Midbrain (tissue), 1 donor: ENCODE data around the gene TLDC2.
"Not testable (repeated sequence)": the region's sequence is repeated elsewhere in the genome, so short reads cannot be mapped to it uniquely, and the experiment has no call there.

Source experiments
- DNase-seq: peaks from one replicate; lab custom pipeline; 2025; lab: John Stamatoyannopoulos, UW

The TLDC2 gene

GRCh38 chr20:36866681-36867495 is 9.1 kb upstream of the TLDC2 start:
- DNase-seq = no peak

GRCh38 chr20:36871640-36872570 is 4.0 kb upstream of the TLDC2 start:
- DNase-seq = no peak

DNA sequence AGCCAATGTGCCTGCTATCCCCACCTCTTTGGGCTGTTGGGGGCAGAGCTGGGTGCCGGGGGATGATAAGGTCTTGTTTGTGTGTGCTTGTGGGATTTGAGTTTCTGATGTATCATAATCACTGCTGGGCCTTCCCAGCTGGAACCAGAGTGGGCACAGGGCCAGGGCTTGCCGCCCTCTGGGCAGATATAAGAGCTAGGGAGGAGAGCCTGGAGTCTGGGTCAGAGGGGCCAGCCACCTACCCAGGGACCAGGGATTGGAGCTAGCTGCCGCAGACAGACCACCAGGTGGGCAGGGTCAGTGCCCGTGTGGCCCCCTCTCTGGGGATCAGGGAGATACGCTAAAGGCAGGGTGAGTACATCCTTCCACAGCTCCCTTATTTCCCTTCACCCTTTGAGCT is 3.1 kb upstream of the TLDC2 start:
- DNase-seq = no peak

DNA sequence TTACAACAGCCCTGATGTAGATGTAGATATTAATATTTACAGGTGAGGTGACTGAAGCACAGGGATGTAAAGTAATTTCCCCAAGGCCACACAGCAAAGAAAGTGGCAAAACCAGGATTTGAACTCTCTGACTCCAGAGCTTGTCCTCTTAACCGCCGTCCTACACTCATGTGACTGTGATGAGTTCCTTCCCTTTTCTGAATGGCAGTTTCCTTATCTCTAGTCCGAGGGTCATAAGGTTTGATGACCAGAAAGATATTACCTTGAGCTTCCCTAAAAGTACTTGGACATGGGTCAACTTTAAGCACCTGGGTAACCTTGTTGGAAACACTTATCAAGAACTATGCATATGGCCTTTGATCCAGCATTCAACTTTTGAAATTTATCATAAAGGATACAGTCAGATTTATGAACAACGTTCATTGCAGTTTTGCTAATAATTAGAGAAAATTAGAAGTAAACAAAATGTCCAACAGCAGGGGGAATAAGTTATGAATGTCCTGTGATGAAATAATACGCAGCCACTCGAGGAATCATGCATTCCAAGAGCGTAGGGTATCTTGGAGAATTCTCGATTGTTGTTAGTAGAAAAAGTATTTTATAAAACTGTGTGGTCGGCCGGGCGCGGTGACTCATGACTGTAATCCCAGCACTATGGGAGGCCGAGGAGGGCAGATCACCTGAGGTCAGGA is 2.3 kb upstream of the TLDC2 start:
- DNase-seq = no peak

GRCh38 chr20:36875093-36875492 is 845 bp upstream of the TLDC2 start:
- DNase-seq = not testable (repeated sequence)

DNA sequence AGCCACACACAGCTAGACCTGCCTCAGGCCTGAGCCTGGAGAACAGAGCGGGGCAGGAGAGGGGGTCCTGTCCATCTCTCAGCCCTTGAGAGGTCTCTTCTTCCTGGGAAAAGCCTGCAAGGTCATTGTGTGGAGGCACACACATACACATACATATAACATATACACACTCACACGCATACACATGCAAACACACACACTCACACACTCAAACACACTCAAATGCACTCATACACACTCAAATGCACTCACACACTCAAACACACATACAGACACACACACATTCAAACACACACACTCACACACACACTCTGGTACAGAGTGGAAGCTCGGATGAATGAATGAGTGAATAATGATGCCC is 515 bp downstream of the TLDC2 start:
- no peak for DNase-seq

GRCh38 chr20:36878941-36879340 is 3.0 kb downstream of the TLDC2 start:
- no peak for DNase-seq

- no peak for DNase-seq
These were observed 4.9 kb downstream of the TLDC2 start for GRCh38 chr20:36880741-36881250.

GRCh38 chr20:36881331-36881730 is 5.4 kb downstream of the TLDC2 start:
- no peak for DNase-seq

DNA sequence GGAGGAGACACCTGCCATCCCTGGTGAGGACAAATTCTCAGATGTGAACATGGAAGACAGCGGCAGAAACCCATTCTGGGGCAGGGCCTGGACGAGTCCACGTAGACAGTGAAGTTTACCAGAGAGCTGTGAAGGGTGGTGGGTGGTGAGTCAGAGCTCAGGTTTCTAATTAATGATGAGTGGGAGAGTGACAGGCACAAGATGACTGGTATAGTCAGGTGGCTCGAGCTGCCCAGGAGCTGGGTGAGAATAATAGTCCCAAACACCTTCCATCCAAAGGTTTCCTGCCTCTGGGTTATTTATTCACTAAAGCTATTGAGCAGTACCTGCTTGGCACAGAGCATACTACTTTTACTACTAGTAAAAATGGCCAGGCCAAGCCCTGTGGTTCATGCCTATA is 6.0 kb downstream of the TLDC2 start:
- DNase-seq = no peak

DNA sequence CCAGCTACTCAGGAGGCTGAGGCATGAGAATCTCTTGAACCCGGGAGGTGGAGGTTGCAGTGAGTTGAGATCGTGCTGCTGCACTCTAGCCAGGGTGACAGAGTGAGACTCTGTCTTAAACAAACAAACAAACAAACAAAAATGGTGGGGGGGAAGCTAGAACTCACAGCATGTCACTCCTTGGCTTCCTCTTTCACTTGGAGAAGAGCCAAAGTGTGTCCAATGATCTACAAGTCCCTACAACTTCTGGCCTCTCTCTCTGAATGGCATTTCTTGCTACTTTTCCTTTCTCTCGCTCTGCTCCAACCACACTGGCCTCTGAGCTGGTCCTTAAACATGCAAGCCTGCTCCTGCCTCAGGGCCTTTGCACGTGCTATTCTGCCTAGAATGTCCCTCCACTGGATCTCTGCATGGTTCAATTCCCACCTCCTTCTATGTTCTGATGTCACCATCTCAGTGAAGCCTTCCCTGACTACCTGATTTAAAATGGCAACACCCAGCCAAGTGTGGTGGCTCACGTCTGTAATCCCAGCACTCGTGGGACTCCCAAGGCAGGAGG is 8.1 kb downstream of the TLDC2 start:
- no peak for DNase-seq

DNA sequence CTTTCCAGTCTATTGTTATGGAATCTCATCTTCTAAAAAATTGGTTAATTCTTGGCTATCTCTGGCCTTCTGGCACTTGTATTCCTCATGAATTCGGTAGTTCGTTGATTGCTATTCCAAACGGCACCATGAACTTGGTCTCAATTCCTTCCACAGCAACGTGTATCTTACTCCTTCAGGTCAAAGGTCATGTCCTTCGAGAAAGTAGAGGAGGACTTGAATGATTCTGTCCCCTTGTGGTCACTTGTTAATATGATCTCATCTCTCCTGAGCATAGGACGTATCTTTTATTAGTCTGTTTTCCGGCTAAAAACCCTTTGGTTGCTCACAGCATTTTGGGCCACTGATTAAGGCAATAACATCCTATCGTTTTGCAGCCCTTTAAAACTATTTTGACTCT is 9.4 kb downstream of the TLDC2 start:
- no peak for DNase-seq

DNA sequence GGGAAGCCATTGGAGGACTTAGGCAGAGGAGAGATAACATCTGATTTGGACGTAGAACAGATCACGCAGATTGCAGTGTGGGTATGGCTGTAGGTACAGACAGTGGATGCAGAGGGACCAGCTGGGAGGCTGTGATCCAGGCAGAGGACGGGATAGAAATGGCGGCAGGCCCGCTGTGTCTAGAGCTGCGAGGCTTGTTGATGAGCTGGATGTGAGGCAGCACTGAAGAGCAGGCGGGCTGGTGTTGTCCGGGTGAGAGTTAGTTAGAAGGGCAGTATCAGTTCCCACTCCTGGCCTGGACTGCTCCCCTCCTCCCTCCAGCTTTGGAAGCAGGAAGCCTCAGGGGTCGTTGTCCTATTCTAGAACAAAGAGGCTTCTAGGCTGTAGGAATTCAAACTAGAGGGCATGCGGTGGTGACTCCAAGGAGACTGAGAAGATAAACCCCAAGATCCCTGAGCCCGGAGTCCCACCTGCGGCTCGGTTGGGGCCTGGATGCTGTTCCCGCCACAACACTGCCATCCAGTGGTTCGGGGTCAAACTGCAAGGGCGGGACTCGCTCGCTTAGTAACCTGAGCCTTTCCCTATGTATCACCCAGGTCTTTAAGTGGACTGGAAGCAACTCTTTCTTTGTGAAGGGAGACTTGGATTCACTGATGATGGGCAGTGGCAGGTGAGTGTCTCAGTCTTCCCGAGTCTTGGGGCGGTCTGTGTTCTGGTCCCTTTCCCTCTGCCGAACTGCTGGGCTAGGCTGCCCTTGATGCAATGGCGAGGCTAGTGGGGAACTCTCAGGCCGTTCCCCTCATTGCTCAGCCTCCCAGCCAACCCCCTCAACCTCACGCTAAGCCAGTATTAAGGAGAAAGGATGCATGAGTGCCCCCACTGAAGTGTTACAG is 11.2 kb downstream of the TLDC2 start:
- DNase-seq = peak; percentile 80

- DNase-seq = no peak
These were observed 11.8 kb downstream of the TLDC2 start for GRCh38 chr20:36887752-36888090.

DNA sequence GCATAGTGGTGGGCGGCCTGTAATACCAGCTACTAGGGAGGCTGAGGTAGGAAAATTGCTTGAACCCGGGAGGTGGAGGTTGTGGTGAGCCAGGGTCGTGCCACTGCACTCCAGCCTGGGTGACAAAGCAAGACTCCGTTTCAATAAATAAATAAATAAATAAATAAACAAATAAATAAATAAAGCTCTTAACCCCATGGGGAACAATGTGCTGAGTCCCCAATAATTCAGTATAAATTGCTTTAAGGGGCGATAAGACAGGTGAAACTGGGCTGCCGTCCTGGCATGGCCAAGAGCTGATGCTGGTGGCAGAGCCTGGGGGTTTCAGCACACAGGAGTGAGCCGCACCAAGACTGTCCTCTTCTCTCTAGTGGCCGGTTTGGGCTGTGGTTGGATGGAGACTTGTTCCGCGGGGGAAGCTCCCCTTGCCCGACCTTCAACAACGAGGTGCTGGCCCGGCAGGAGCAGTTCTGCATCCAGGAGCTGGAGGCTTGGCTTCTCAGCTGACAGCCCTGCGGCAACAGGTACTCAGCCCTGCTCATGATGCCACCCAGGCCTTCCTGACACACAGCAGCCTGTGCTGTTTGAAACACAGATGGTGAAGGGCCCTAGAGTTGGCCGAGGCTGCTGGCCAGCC is 13.1 kb downstream of the TLDC2 start:
- DNase-seq = no peak

GRCh38 chr20:36890586-36890985 is 14.6 kb downstream of the TLDC2 start:
- DNase-seq = no peak

GRCh38 chr20:36891211-36891610 is 15.3 kb downstream of the TLDC2 start:
- no peak for DNase-seq

DNA sequence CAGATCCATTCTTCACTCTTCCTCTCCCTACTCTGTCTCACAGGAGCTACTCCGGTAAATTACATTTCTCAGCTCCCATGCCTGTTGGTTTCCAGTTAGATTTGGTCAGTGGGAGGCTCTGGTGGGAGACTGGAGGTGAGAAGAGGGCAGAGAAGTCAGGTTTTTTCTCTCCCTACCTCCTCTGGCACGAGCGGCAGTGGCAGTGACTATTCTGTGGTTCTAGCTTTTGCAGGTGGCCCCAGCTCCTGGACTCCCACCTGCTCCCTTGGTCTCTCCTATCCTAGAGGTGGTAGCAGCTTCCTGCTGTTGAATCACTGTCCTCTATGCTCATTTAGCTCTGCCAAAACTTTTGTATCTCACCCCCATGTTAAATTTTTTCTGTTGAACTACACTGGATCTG is 17.9 kb downstream of the TLDC2 start:
- DNase-seq = no peak

- DNase-seq = no peak
These were observed 19.1 kb downstream of the TLDC2 start for GRCh38 chr20:36895036-36895435.

DNA sequence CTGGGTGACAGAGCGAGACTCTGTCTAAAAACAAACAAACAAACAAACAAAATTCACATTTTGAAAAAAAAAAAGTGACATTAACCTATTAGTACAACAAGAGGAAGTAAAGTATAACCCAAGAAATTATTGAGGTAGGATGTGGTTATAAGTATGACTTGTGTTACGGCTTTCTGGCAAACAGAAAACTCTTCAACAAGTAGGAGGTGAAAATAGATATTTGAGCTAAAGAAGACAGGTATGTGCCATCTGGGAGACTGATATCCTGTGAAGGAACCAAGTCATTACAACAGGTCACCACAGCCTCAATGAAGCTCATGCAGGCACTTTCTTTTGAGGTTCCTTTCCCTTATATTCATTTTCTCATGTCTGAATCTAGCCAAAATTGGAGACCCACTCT is 28.8 kb downstream of the TLDC2 start:
- no peak for DNase-seq

GRCh38 chr20:36905566-36905965 is 29.6 kb downstream of the TLDC2 start:
- not testable (repeated sequence) for DNase-seq
